ENCODE measurements around the gene SOX1.

Gene SOX1

GRCh38 chr13:112101360-112101930 lies 34.5 kb downstream of the SOX1 start:
- Mint-ChIP-seq H3K9me3 (no peaks in the 10 kb centered on the region), H3K27me3 (peaks cover 70% of the 10 kb centered on the region), H3K4me3 (no peak overlapping the region), H3K27ac (no peak overlapping the region), H3K4me1 (ENCODE audit: low read depth) (no peaks in the 10 kb centered on the region), H3K36me3 (ENCODE audit: low read depth) (no peaks in the 10 kb centered on the region)
- intact Hi-C loops (cut with micrococcal nuclease), result no loop called here

GRCh38 chr13:112102243-112102642 lies 35.3 kb downstream of the SOX1 start:
- H3K27me3 Mint-ChIP-seq, result peaks cover 74% of the 10 kb centered on the region
- no peaks in the 10 kb centered on the region for H3K36me3 Mint-ChIP-seq (ENCODE audit: low read depth)
- H3K9me3 Mint-ChIP-seq, result no peaks in the 10 kb centered on the region
- no peaks in the 10 kb centered on the region for H3K4me1 Mint-ChIP-seq (ENCODE audit: low read depth)
- no peak overlapping the region for H3K27ac Mint-ChIP-seq
- H3K4me3 Mint-ChIP-seq, result no peak overlapping the region
- intact Hi-C loops (cut with micrococcal nuclease), result no loop called here

DNA sequence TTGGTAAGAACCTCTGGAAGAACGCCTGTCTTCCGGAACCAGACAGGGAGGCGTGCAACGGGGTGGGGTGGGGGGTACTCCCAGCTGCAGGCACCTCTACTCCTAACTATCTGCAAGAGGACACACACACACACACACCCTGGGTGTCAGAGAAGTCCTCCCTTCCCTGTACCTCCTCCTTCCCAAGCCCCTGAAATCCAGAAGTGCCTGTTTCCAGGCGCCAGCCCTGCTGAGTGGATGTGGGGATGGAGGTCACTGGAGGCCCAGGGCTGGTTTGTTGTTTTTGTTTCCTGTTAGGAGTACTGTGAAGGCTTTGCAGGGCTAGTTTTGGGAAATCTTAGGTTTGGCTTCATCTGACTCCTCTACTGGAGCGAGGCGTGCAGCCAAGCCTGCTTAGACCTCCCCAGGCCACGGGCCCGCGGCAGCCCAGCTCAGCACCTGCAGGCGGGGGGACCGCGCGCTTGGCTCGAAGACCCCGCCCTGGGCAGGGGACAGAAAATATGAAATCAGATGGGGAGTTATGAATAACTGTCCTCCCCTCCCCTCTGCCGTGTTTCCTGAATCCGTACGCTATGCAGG lies 36.4 kb downstream of the SOX1 start:
- H3K36me3 Mint-ChIP-seq (ENCODE audit: low read depth), result no peaks in the 10 kb centered on the region
- H3K4me1 Mint-ChIP-seq (ENCODE audit: low read depth), result no peaks in the 10 kb centered on the region
- peaks cover 79% of the 10 kb centered on the region for H3K27me3 Mint-ChIP-seq
- intact Hi-C loops (cut with micrococcal nuclease), result no loop called here
- H3K27ac Mint-ChIP-seq, result no peak overlapping the region
- H3K4me3 Mint-ChIP-seq, result no peak overlapping the region
- H3K9me3 Mint-ChIP-seq, result no peaks in the 10 kb centered on the region

- Mint-ChIP-seq H3K36me3 (ENCODE audit: low read depth) (no peaks in the 10 kb centered on the region), H3K27ac (no peak overlapping the region), H3K27me3 (peaks cover 83% of the 10 kb centered on the region), H3K4me1 (ENCODE audit: low read depth) (no peaks in the 10 kb centered on the region), H3K4me3 (no peak overlapping the region), H3K9me3 (no peaks in the 10 kb centered on the region)
- intact Hi-C loops (cut with micrococcal nuclease), result no loop called here
Observed at GRCh38 chr13:112103961-112104880, 37.3 kb downstream of the SOX1 start.

- Mint-ChIP-seq H3K9me3 (no peaks in the 10 kb centered on the region), H3K4me1 (ENCODE audit: low read depth) (no peaks in the 10 kb centered on the region), H3K4me3 (no peak overlapping the region), H3K27me3 (peaks cover 85% of the 10 kb centered on the region), H3K36me3 (ENCODE audit: low read depth) (no peaks in the 10 kb centered on the region), H3K27ac (no peak overlapping the region)
- intact Hi-C loops (cut with micrococcal nuclease), result no loop called here
Observed at GRCh38 chr13:112104881-112105234, 37.9 kb downstream of the SOX1 start.

DNA sequence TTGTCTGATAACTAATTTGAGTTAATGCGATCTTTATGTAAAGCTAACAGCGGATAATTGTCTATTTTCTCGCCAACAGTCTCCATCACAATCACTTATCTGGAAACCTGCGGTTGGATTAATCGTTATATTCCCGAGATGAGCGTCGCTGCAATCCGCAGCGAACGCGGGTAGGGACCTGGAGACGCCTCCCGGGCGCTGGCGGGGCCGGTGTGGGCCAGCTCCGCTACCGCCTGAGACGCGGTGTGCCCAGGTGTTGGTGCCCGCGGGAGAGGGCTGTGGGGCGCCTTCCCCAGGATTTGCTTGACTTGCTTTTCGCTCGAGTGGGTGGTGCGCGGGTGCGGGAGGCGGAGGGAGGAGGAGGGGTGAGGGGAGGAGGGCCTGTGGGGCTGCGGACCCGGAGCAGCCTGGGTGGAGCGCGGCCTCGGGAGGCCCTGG lies 38.3 kb downstream of the SOX1 start:
- Mint-ChIP-seq H3K4me3 (no peak overlapping the region), H3K9me3 (no peaks in the 10 kb centered on the region), H3K36me3 (ENCODE audit: low read depth) (no peaks in the 10 kb centered on the region), H3K4me1 (ENCODE audit: low read depth) (no peaks in the 10 kb centered on the region), H3K27ac (no peak overlapping the region), H3K27me3 (peaks cover 85% of the 10 kb centered on the region)
- intact Hi-C loops (cut with micrococcal nuclease), result no loop called here

DNA sequence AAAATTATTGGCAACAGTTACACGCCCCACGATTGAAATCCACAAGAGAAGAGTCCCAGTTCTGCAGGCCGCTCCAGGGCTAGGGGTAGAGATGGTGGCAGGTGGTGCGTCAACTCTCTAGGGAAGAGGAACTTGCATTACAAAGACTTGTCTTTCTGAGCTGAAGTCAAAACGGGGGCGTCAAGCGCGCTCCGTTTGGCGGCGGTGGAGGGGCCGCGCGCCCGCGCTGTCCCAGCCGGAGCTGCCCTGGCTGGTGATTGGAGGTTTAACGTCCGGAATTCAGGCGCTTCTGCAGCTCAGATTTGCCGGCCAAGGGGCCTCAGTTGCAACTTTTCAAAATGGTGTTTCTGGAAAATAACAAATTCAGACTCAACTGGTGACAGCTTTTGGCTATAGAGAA lies 38.9 kb downstream of the SOX1 start:
- no peaks in the 10 kb centered on the region for H3K4me1 Mint-ChIP-seq (ENCODE audit: low read depth)
- no peaks in the 10 kb centered on the region for H3K36me3 Mint-ChIP-seq (ENCODE audit: low read depth)
- peaks cover 79% of the 10 kb centered on the region for H3K27me3 Mint-ChIP-seq
- H3K9me3 Mint-ChIP-seq, result no peaks in the 10 kb centered on the region
- H3K27ac Mint-ChIP-seq, result no peak overlapping the region
- intact Hi-C loops (cut with micrococcal nuclease), result no loop called here
- no peak overlapping the region for H3K4me3 Mint-ChIP-seq

- H3K9me3 Mint-ChIP-seq, result no peaks in the 10 kb centered on the region
- no peak overlapping the region for H3K4me3 Mint-ChIP-seq
- intact Hi-C loops (cut with micrococcal nuclease), result no loop called here
- H3K36me3 Mint-ChIP-seq (ENCODE audit: low read depth), result no peaks in the 10 kb centered on the region
- no peaks in the 10 kb centered on the region for H3K4me1 Mint-ChIP-seq (ENCODE audit: low read depth)
- H3K27ac Mint-ChIP-seq, result no peak overlapping the region
- H3K27me3 Mint-ChIP-seq, result peaks cover 74% of the 10 kb centered on the region
Observed at GRCh38 chr13:112106478-112107141, 39.7 kb downstream of the SOX1 start.

- Mint-ChIP-seq H3K27me3 (peaks cover 67% of the 10 kb centered on the region), H3K4me1 (ENCODE audit: low read depth) (no peaks in the 10 kb centered on the region), H3K27ac (no peak overlapping the region), H3K4me3 (no peak overlapping the region), H3K36me3 (ENCODE audit: low read depth) (no peaks in the 10 kb centered on the region), H3K9me3 (no peaks in the 10 kb centered on the region)
- intact Hi-C loops (cut with micrococcal nuclease), result no loop called here
Observed at GRCh38 chr13:112107289-112107688, 40.3 kb downstream of the SOX1 start.

DNA sequence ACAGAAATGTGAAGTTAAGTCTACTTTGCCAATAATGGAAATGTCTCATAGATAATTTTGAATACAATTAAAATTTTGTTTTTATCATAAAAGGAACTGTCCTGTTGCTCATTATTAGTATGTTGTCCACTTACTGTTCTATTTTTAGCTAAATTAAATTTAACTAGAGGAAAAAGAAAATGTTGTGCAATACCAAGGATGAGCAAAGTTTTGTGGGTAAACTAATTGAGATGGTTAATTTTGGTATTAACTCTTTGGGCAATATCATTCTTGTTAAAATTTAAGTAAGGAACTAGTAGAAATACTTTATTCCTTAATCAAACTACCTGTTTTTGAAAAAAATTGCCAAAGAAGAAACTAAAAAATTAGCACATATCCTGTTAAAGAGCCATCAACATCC lies 43.5 kb downstream of the SOX1 start:
- intact Hi-C loops (cut with micrococcal nuclease), result no loop called here
- no peaks in the 10 kb centered on the region for H3K36me3 Mint-ChIP-seq (ENCODE audit: low read depth)
- H3K4me1 Mint-ChIP-seq (ENCODE audit: low read depth), result no peaks in the 10 kb centered on the region
- no peak overlapping the region for H3K4me3 Mint-ChIP-seq
- H3K27me3 Mint-ChIP-seq, result peaks cover 51% of the 10 kb centered on the region
- no peak overlapping the region for H3K27ac Mint-ChIP-seq
- H3K9me3 Mint-ChIP-seq, result no peaks in the 10 kb centered on the region

DNA sequence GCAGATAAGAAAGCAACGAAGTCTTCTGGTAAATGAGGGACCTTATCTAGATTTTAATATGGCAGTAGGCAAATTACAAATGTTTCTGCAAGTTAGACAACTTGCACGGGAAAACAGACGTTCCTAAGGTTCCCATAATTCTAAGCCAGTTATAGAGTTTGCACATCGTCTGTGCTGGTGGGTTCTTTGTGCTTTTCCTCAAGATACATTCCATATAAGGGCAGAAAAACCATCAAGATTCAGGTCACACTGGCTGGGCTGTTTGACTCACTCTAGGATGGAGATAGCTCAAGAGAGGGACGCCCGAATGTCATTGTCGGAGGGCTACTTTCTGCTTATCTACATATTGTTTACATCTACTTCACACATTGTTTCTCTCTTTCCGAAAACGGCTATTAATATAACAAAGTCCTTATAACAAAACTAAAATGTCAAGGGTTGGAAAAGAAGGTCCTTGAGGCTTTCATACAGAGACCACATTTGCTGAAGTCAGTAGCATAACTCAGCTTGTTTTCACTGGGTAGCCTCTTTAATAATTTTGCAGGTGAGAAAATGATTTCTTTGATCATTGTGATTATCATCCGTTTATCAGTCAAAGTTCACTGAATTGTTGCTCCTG lies 44.4 kb downstream of the SOX1 start:
- Mint-ChIP-seq H3K9me3 (no peaks in the 10 kb centered on the region), H3K27ac (no peak overlapping the region), H3K36me3 (ENCODE audit: low read depth) (no peaks in the 10 kb centered on the region), H3K4me1 (ENCODE audit: low read depth) (no peaks in the 10 kb centered on the region), H3K4me3 (no peak overlapping the region), H3K27me3 (peaks cover 42% of the 10 kb centered on the region)
- intact Hi-C loops (cut with micrococcal nuclease), result no loop called here

- H3K4me1 Mint-ChIP-seq (ENCODE audit: low read depth), result no peaks in the 10 kb centered on the region
- H3K27ac Mint-ChIP-seq, result no peak overlapping the region
- H3K36me3 Mint-ChIP-seq (ENCODE audit: low read depth), result no peaks in the 10 kb centered on the region
- intact Hi-C loops (cut with micrococcal nuclease), result no loop called here
- H3K9me3 Mint-ChIP-seq, result no peaks in the 10 kb centered on the region
- H3K27me3 Mint-ChIP-seq, result peaks cover 29% of the 10 kb centered on the region
- H3K4me3 Mint-ChIP-seq, result no peak overlapping the region
Observed at GRCh38 chr13:112112534-112113276, 45.8 kb downstream of the SOX1 start.

DNA sequence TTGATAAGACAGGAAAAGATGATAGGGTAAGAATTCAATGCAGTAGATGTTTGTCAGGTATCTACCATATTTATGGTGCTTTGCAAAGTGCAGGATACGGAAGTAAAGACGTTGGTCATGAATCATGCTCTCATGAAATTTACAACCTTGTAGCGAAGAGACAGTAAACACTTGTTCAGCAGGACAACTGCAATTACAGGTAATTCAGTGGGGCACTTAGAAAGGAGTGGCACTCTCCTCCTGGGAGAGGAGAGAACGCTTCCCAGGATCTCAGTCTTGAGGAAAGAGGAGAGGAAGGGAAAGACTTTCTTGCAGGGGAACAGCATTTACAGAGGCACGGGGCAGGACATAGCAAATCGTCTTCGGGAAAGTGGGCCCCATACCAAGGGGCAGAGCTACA lies 46.4 kb downstream of the SOX1 start:
- no peaks in the 10 kb centered on the region for H3K36me3 Mint-ChIP-seq (ENCODE audit: low read depth)

More for the DNA sequence above, 46.4 kb downstream of the SOX1 start:
- Mint-ChIP-seq H3K27ac (no peak overlapping the region), H3K4me3 (no peak overlapping the region), H3K4me1 (ENCODE audit: low read depth) (no peaks in the 10 kb centered on the region), H3K9me3 (no peaks in the 10 kb centered on the region), H3K27me3 (peaks cover 23% of the 10 kb centered on the region)
- intact Hi-C loops (cut with micrococcal nuclease), result no loop called here

All from dendritic cell treated with granulocyte-macrophage colony-stimulating factor and Interleukin-4, amounts not matched to agents 40 ng/mL and 50 ng/mL, for 4 days (primary cell).